GM21825 (cell line): Measurements from ENCODE around the gene METTL14.

Experiments used
- ATAC-seq: cut with Tn5 transposase; IDR thresholded peaks from one replicate; pipeline ENCODE4 v1.9.1; 2021; ENCODE audit warnings: mild to moderate bottlenecking, moderate library complexity; ENCODE audit not compliant: unreplicated experiment

METTL14 gene

GRCh38 chr4:118732591-118733330 lies 47.6 kb downstream of the METTL14 start:
- no peak for ATAC-seq

DNA sequence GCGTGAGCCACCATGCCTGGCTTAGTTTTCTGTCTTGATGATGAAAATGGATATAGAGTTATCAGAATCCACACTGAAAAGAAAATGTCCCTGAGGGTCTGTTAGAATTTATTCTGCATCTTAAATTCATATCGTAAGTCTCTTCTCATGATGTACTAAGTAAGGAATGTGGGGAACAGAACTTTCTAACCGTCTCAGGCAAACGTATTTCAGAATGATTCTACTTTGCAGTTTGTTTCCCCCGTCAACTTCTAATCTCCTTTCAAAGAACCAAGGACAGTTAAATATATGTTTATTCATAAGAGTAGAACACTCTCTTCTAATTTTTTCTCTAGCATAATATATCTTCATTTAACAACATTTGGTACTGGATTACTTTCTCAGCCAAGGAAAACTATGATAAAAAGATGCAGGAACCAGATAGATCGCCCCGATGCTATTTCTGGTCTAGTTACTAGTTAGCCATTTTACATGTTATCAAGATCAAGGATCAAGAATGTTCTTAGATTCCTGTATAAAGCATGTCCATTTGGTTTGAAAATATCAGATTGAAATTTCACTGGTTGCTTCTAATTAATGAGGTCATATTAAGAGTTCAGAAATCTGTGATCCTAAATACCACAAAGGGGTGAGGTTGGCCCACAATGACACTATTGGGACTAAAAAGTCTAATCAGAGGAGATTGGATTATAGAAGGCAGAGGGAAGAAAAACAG lies 49.5 kb downstream of the METTL14 start:
- no peak for ATAC-seq

DNA sequence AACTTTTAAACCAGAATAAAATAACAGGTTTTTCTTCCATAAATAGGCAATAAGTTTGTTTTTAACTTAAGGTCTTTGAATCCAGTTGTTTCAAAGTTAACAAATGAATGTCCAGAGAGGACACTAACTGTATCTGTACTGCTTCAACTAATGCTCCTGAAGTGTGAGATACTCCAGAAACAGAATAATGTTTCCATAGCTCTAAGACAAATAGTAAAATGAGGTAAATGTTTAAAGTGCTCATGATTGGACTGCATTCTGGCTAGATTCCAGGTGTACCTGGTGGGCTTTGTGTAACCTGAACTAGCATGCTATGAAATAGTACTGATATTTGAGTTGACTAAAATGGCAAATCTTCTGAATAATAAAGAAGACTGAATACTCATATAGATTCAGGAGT lies 51.7 kb downstream of the METTL14 start:
- ATAC-seq = no peak

DNA sequence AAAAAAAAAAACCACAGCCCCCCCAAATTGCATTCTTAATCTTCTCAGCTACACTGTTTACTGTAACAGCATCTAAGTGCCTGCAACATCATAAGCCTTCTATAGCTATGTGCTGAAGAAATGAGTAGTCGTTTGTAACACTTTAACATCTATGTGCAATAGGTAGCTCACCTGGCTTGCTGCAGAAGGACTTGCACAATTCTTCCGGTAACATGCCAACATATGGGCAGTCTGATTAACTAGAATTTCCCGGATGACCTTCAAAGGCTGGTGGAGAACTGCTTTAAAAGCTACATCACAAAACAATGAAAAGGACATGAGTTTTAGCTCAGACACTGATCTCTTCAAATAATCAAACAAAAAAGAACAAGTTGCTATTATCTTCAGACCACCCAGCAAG lies 52.9 kb downstream of the METTL14 start:
- no peak for ATAC-seq

- ATAC-seq = no peak
Measured at GRCh38 chr4:118739022-118739713, 54.0 kb downstream of the METTL14 start.

DNA sequence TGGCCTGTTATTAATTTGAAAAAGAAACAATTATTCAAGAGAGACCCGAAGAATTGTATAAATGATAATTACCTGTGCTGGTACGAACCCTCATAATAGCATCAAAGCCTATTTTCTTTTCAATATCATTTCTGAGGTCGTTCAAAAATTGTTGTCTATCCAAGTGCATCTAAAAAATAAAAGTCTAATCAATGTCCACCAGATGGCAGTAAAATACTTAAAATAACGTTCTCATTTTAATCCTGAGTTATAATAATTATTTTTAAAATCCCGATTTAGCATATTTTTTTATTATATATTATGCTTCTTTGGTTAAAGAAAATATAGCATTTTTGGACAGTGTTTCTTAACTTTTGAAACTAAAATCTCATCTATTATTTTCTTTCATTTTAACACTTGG lies 55.7 kb downstream of the METTL14 start:
- ATAC-seq = no peak

- no peak for ATAC-seq
Measured at GRCh38 chr4:118741301-118741855, 56.2 kb downstream of the METTL14 start.

- ATAC-seq = no peak
Measured at GRCh38 chr4:118742050-118742449, 56.9 kb downstream of the METTL14 start.

- ATAC-seq = no peak
Measured at GRCh38 chr4:118743867-118744266, 58.7 kb downstream of the METTL14 start.

DNA sequence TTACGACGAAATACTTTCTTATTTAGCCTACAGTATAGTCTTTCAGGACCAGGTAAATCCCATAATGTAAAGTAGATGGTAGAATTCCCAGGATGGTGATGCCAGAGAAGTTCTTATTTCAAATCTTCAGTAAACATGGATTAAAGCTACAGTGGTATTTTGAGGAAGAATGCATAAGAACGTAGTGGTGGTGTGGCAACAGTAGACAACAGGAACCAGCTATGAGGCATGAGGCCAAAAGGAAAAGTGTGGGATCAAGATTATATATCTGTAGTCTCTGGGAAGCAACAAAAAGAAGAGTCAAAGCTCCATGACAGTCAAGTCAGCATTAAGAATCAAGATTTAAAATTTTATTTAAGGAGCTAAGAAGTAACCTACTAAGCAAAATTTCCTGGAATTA lies 60.2 kb downstream of the METTL14 start:
- no peak for ATAC-seq

DNA sequence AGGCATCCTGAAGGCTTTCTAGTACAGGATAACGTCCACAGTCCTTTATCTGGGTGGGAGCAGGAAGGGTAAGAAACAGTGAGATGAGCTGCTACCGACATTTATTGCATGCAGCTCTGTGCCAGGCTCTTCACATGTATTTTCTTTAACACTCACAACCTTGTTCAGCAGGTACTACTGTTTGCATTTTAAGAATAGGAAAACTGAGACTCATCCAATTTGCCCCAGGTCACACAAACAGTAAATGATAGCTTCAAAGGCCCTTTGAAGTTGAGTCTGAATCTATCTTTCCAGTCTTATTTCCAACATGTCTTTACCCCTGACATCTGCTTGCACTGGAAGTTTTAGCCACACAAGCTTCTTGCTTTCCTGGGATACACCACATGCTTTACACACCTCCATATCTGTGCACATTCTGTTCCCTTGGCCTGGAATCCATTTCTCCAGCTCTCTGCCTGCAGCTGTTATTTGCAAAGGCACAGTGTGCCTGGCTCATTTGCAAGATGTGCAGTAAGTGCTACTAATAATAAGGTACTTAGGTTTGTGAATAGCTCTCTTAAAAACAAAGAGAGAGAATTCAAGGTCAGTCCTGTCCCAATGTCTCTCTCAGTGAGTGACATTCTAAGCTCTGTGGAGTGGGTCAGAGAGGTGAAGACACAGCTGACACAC lies 61.2 kb downstream of the METTL14 start:
- no peak for ATAC-seq

DNA sequence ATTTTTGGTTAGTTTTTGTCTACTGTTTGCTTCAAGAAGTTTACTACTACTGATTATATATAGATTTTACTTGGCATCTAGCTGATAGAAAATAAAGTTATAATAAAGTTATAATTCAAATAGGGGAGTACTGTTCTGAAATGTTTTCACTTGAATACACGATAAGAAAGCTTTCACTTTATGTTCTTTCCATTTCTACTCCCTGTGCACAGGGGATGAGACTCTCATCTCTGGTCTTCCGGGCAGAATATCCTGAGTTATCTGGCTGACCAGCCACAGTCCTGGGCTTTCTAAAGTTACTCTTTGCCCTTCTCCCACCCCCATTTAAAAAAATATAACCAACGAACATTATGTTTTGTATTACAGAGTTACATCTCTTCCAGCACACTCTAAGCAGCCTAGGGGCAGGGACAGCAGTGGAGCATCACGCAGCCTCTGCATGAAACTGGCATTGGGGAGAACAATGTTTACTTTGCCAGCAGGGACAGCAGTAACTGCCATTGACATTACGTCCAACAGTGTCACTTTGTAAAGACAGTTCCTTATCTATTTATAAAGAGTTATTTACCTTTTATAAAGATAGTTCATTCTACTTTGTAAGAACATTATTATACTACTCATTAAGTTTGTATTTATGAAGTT lies 64.3 kb downstream of the METTL14 start:
- ATAC-seq = no peak

DNA sequence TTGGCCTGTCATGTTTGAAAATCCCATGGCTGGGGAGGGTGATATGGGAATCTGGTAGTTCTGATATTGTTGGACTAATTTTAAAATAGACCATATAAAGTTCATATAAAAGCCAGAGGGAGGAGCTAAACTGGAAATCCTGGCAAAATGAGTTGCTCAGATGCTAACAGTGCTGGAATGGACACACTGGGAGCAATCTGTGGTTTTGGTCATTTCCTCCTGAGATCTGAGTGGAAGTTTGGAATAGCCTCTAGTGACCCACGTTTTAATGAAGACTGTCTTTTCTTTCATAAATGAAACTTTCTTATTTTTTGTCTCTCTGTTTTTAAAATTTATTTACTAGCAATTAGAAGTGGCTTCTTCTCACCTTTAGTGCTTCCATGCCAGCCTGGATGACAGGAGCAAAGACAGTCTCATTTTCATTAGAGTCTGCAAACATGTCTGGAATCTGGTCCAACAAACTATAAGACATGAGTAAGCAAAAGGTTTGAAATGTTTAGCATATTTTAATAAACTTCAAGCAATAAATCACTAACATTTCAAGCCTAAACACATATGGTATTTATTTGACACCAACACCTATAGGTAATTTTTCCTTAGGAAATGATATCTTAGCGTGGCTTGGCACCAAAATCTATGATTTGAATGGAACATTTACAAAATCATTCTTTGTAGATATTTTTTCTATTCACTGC lies 66.6 kb downstream of the METTL14 start:
- ATAC-seq = no peak

GRCh38 chr4:118752551-118752950 lies 67.4 kb downstream of the METTL14 start:
- ATAC-seq = no peak

DNA sequence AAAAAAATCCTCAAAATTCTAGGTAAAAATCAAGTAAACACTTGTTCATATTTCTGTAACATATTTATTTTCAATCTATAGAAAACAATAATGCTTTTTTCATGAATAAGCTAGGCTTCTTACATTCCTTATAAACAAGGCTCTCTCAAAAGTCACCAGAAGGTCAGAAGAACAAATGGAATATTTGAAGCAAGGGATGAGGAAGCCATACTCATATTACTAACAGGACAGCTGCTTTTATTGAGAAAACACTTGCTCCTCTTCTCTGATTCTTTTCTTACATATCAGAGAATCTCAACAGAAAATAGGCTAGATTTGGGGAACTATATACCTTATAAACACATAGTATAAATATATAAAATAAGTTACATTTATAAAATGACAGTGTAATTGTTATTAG lies 67.9 kb downstream of the METTL14 start:
- ATAC-seq = no peak

- ATAC-seq = no peak
Measured at GRCh38 chr4:118753685-118754084, 68.5 kb downstream of the METTL14 start.

DNA sequence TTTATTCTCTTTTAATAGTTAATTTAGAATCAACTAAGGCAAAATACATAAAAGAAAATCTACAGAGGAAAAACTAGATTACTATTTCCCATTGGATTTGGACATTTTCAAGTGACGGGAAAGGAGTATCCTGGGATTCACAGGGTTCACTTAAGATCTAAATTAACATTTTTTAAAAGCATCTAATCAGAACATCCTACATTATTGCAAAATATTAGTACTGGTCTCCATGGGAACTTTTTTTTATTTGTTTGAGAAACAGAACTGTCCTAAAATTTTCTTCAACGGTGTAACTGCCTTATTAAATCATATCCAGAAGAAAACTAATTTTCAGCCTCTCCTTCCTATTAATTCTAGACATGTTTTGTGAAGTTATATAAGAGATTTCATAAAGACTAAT lies 69.7 kb downstream of the METTL14 start:
- no peak for ATAC-seq

- no peak for ATAC-seq
Measured at GRCh38 chr4:118755438-118756226, 70.4 kb downstream of the METTL14 start.

DNA sequence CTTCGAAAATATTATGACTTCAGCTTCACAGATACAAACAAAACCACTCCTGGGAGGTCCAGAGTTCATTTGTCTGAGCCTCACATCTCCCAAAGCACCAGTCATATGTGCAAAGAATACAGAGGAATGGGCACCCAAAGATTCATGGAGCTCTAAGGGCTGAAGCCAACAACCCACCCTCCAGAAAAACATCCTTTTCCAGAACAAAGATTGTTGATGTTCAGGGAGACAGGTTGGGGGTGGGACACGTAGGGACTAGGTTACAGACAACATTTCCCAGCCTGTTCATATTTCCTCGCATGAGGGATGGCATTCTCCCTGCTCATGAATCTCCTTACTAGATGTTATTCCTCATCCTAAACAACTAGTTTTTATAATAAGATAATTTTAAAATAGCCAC lies 71.2 kb downstream of the METTL14 start:
- ATAC-seq = no peak
